Esophagus muscularis mucosa (tissue), 4 donors: ENCODE results near the gene ARHGEF37. TPM values are rescaled to one million over a fixed set of nuclear protein-coding genes. Genes with fewer than 3 reads are reported as not detected.
"Not testable (repeated sequence)": the region's sequence is repeated elsewhere in the genome, so short reads cannot be mapped to it uniquely, and the experiment has no call there.

Source experiments
- DNase-seq: peaks from one replicate; pipeline ENCODE4 v3.0.0-alpha.2; 2017; ENCODE audit errors: extremely low spot score
- H3K27ac ChIP-seq, 4 donors: fragments of 200-600 bp; sonication (generic); replicated peaks in 1 of 4; 1 replicate in 3 of 4; 2 replicates in 1 of 4; pipeline ENCODE4 v1.5.1; 2016 to 2019; ENCODE audit warnings: mild to moderate bottlenecking in 1 of 4
- H3K27me3 ChIP-seq, 4 donors: fragments of 200-600 bp; sonication (generic); one replicate each; pipeline versions ENCODE4 v1.5.1 to v1.6.0; 2016 to 2019
- H3K36me3 ChIP-seq, 4 donors: fragments of 200-600 bp; sonication (generic); one replicate each; pipeline ENCODE4 v1.5.1; 2016 to 2019
- H3K4me1 ChIP-seq, 4 donors: fragments of 200-600 bp; sonication (generic); one replicate each; pipeline ENCODE4 v1.5.1; 2016 to 2019
- H3K4me3 ChIP-seq, 4 donors: fragments of 200-600 bp; sonication (generic); 1 replicate in 2 of 4; 2 replicates in 2 of 4; pipeline ENCODE4 v1.5.1; 2016 to 2019; ENCODE audit warnings: mild to moderate bottlenecking in 4 of 4, moderate library complexity in 1 of 4
- H3K9me3 ChIP-seq, 4 donors: fragments of 200-600 bp; sonication (generic); 1 replicate in 3 of 4; 2 replicates in 1 of 4; pipeline ENCODE4 v1.5.1; 2016 to 2019
- CTCF ChIP-seq, 3 experiments: fragments of 200-600 bp in 2 of 3; fragments of 450-650 bp in 1 of 3; sonication (generic) in 2 of 3; IDR thresholded peaks; one replicate each; pipeline ENCODE4 v1.5.1; 2017 to 2019; ENCODE audit warnings: antibody characterized with exemption in 3 of 3, mild to moderate bottlenecking in 2 of 3, moderate library complexity in 1 of 3
- EP300 ChIP-seq: sonication (generic); formaldehyde crosslinking; IDR thresholded peaks from one replicate; pipeline ENCODE4 v1.6.1; 2017; ENCODE audit warnings: antibody characterized with exemption
- POLR2A ChIP-seq: fragments of 450-650 bp; IDR thresholded peaks from one replicate; pipeline ENCODE4 v1.6.1; 2017; ENCODE audit warnings: antibody characterized with exemption, moderate library complexity, mild to moderate bottlenecking, low read depth
- POLR2AphosphoS5 ChIP-seq, 2 donors: sonication (generic); formaldehyde crosslinking; IDR thresholded peaks; one replicate each; pipeline ENCODE4 v1.6.1; 2017; ENCODE audit warnings: antibody characterized with exemption in 2 of 2
- WGBS: methylation state at CpG from one replicate; pipeline ENCODE4 v1.1.5; 2018; 5-methylcytosine and 5-hydroxymethylcytosine counted together
- intact Hi-C: fragments of 100-400 bp; cut with DNase I; formaldehyde crosslinking; loops from one replicate; pipeline ENCODE4 v1.15.1; 2023
- total RNA-seq, 4 donors: library from RNA; depleted of rRNA; stranded (reverse); fragments of >200 nt; gene quantifications; one replicate each; pipeline versions ENCODE4 v1.1.0 to v1.2.1, GENCODE V29; 2016

ARHGEF37 gene
- total RNA-seq, result 10 to 100 TPM; 11.9 to 22.0 (median 19.5) TPM

GRCh38 chr5:149581192-149581861, at the start of gene ARHGEF37:
Gene ARHGEF37, plus strand, starts transcription at chr5:149581498. Its CDS starts 16,272 bp downstream, at chr5:149597770.
- intact Hi-C loops, result no loop called here
- Histone ChIP-seq H3K27ac (peak within 1 kb of the TSS; percentile 87 to 92 (median 88)), H3K9me3 (no peaks in the 10 kb centered on the region), H3K4me3 (peak within 1 kb of the TSS; percentile 67 to 81 (median 69)), H3K36me3 (no peaks in the 10 kb centered on the region), H3K4me1 (peaks cover 31 to 58% (median 49%) of the 10 kb centered on the region in 4 donors), H3K27me3 (no peaks in the 10 kb centered on the region)
- 1% methylated on average over 14 of the region's 56 CpGs for WGBS
- DNase-seq, result peak; percentile 95
- no peak for TF ChIP-seq POLR2A
- peak; percentile 33 to 68 for TF ChIP-seq POLR2AphosphoS5 (IDR thresholded peaks at IDR 0.05)

GRCh38 chr5:149532413-149532812, 48.9 kb upstream of the ARHGEF37 start:
- Histone ChIP-seq H3K27me3 (no peaks in the 10 kb centered on the region), H3K36me3 (peaks cover 4 to 19% (median 11%) of the 10 kb centered on the region in 4 donors), H3K9me3 (no peaks in the 10 kb centered on the region), H3K27ac (no peak overlapping the region), H3K4me3 (no peak overlapping the region), H3K4me1 (peaks cover 81 to 97% (median 95%) of the 10 kb centered on the region in 4 donors)
- TF ChIP-seq CTCF (IDR thresholded peaks at IDR 0.05), result no peak
- TF ChIP-seq POLR2AphosphoS5 (IDR thresholded peaks at IDR 0.05), result no peak
- no peak for TF ChIP-seq EP300
- TF ChIP-seq POLR2A, result no peak
- intact Hi-C loops, result no loop called here
- no peak for DNase-seq
- WGBS, result 87% methylated on average over 7 of the region's 7 CpGs

GRCh38 chr5:149535787-149536186, 45.5 kb upstream of the ARHGEF37 start:
- DNase-seq, H3K27me3 ChIP-seq, H3K4me3 ChIP-seq, H3K9me3 ChIP-seq, intact Hi-C loops: not testable (repeated sequence)
- Histone ChIP-seq H3K4me1 (peaks cover 72 to 95% (median 93%) of the 10 kb centered on the region in 4 donors), H3K27ac (peak overlapping the region; percentile 1 to 24 (median 17)), H3K36me3 (peaks cover 11 to 34% (median 22%) of the 10 kb centered on the region in 4 donors)
- 84% methylated on average over 6 of the region's 6 CpGs for WGBS

- intact Hi-C loops, result no loop called here
- 45% methylated on average over 1 of the region's 1 CpG for WGBS
- peak overlapping the region in 1 of 4 donors; percentile 22 for H3K27ac ChIP-seq
- no peaks in the 10 kb centered on the region for H3K27me3 ChIP-seq
- no peak for DNase-seq
- peaks cover 11 to 47% (median 26%) of the 10 kb centered on the region in 4 donors for H3K36me3 ChIP-seq
- TF ChIP-seq POLR2AphosphoS5 (IDR thresholded peaks at IDR 0.05) (no peak), CTCF (IDR thresholded peaks at IDR 0.05) (no peak), POLR2A (no peak), EP300 (no peak)
- no peaks in the 10 kb centered on the region for H3K9me3 ChIP-seq
- peaks cover 82 to 96% (median 92%) of the 10 kb centered on the region in 4 donors for H3K4me1 ChIP-seq
- H3K4me3 ChIP-seq, result no peak overlapping the region
These were observed 43.8 kb upstream of the ARHGEF37 start for GRCh38 chr5:149537374-149537975.

- Histone ChIP-seq H3K9me3 (no peaks in the 10 kb centered on the region), H3K4me3 (no peak overlapping the region), H3K36me3 (peaks cover 12 to 63% (median 31%) of the 10 kb centered on the region in 4 donors), H3K4me1 (peaks cover 83 to 99% (median 95%) of the 10 kb centered on the region in 4 donors), H3K27me3 (no peaks in the 10 kb centered on the region), H3K27ac (peak overlapping the region; percentile 2 to 49 (median 26))
- no peak for DNase-seq
- intact Hi-C loops, result loop anchor here (5.0 kb wide), 1 partner anchor 33 kb away; no protein-coding TSS in a partner anchor
- WGBS, result 47% methylated on average over 3 of the region's 3 CpGs
- TF ChIP-seq POLR2AphosphoS5 (IDR thresholded peaks at IDR 0.05) (no peak), CTCF (IDR thresholded peaks at IDR 0.05) (no peak), EP300 (no peak), POLR2A (no peak)
These were observed 41.2 kb upstream of the ARHGEF37 start for GRCh38 chr5:149540089-149540488.
